Measurements from ENCODE around the gene MED31.

GRCh38 chr17:6668219-6668618, 16.8 kb upstream of the MED31 start:
- TF ChIP-seq EZH2phosphoT487 (IDR thresholded peaks at IDR 0.05; ENCODE audit: insufficient read depth, low read depth): no peak
- TF ChIP-seq EZH2 (IDR thresholded peaks at IDR 0.05; ENCODE audit: insufficient read depth, poor library complexity, severe bottlenecking): no peak
